Body of pancreas (tissue), 4 donors: ENCODE results near the gene FOXB1.

Source experiments
- CTCF ChIP-seq, 7 experiments: fragments of 450-650 bp in 4 of 7; fragments of 200-600 bp in 3 of 7; sonication (generic) in 3 of 7; IDR thresholded peaks; one replicate each; pipeline ENCODE4 v1.5.1; 2016 to 2019; ENCODE audit warnings: antibody characterized with exemption in 7 of 7
- POLR2A ChIP-seq, 3 donors: fragments of 450-650 bp; IDR thresholded peaks; one replicate each; pipeline ENCODE4 v1.6.1; 2016; ENCODE audit warnings: antibody characterized with exemption in 3 of 3, mild to moderate bottlenecking in 2 of 3

DNA sequence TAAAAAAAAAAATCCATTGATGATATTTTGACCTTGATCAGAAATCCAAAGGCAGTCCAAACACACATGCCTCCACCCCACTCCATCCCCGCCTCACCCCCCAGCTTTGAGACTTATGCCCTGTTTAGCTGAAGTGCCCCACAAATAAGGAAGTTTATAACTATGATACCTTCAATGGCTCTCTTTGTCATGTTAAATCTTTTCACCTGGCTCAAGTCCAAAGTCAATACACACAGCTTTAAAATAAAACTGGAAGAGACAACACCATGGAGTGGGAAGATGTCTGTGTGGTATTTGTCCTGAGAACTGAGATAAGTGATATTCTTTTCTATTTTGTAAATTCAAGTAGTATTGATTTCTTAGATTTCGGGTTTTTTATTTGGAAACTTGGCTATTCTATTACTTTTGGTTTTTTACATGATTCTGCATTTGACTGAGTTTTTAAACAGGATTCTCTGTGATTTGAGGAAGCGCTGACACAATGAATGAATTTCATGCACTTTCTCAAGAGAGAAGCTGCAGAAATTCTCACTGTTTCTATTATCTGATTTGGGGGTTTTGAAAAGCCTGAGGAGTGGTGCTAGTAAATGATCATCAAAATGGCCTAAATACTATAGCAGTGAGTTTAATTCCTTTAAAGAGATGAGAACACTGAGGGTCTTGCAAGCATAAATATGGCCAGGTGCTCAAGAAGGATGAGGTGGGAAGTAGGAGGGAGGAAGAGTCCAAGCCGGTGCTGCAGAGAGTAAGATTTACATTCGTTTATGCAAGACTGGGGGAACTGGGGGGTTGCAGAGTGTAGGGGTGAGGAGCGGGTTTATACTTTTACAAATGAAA, 5.2 kb downstream of the FOXB1 start:
- TF ChIP-seq POLR2A (IDR thresholded peaks at IDR 0.05) (no peak), CTCF (IDR thresholded peaks at IDR 0.05) (no peak)
